Spleen (tissue), 11 donors: ENCODE data around the gene PNMA1. TPM values are rescaled to one million over a fixed set of nuclear protein-coding genes. Genes with fewer than 3 reads are reported as not detected.
A peak's percentile ranks its signal among the peaks of the same experiment; 100 is the strongest.

Source experiments
- DNase-seq: peaks from one replicate; pipeline ENCODE4 v3.0.0-alpha.2; 2020
- H3K27ac ChIP-seq, 8 donors: fragments of 200-600 bp; sonication (generic) in 7 of 8; 1 replicate in 4 of 8; 2 replicates in 4 of 8; pipeline versions ENCODE4 v1.5.0 to v1.8.0; 2016 to 2021; ENCODE audit warnings: inconsistent platforms in 4 of 8, mild to moderate bottlenecking in 4 of 8, moderate library complexity in 1 of 8
- H3K27me3 ChIP-seq, 7 donors: fragments of 200-600 bp; sonication (generic) in 6 of 7; replicated peaks in 1 of 7; 1 replicate in 4 of 7; 2 replicates in 3 of 7; pipeline versions ENCODE4 v1.5.0 to v1.8.0; 2016 to 2021; ENCODE audit warnings: inconsistent platforms in 3 of 7, mild to moderate bottlenecking in 1 of 7
- H3K36me3 ChIP-seq, 6 donors: fragments of 200-600 bp; sonication (generic) in 5 of 6; 1 replicate in 4 of 6; 2 replicates in 2 of 6; pipeline versions ENCODE4 v1.5.0 to v1.8.0; 2016 to 2021; ENCODE audit warnings: inconsistent platforms in 2 of 6
- H3K4me1 ChIP-seq, 6 donors: fragments of 200-600 bp; sonication (generic) in 5 of 6; 1 replicate in 3 of 6; 2 replicates in 3 of 6; pipeline versions ENCODE4 v1.5.0 to v1.8.0; 2016 to 2021; ENCODE audit warnings: inconsistent platforms in 3 of 6
- H3K4me3 ChIP-seq, 8 donors: fragments of 200-600 bp; sonication (generic) in 7 of 8; 1 replicate in 4 of 8; 2 replicates in 4 of 8; pipeline versions ENCODE4 v1.5.0 to v1.8.0; 2016 to 2021; ENCODE audit warnings: inconsistent platforms in 4 of 8, mild to moderate bottlenecking in 4 of 8, moderate library complexity in 2 of 8
- H3K9me3 ChIP-seq, 8 donors: fragments of 200-600 bp; sonication (generic) in 7 of 8; 1 replicate in 4 of 8; 2 replicates in 4 of 8; pipeline versions ENCODE4 v1.5.0 to v1.8.0; 2016 to 2021; ENCODE audit warnings: inconsistent platforms in 4 of 8
- POLR2A ChIP-seq, 3 donors: fragments of 450-650 bp; IDR thresholded peaks; one replicate each; pipeline ENCODE4 v1.5.1; 2017; ENCODE audit warnings: antibody characterized with exemption in 3 of 3, mild to moderate bottlenecking in 1 of 3
- POLR2AphosphoS5 ChIP-seq, 3 donors: sonication (generic); formaldehyde crosslinking; IDR thresholded peaks; one replicate each; pipeline ENCODE4 v1.5.1; 2017; ENCODE audit warnings: antibody characterized with exemption in 3 of 3
- WGBS, 5 donors: extraction: QIAGEN DNeasy Blood & Tissue Kit in 3 of 5; methylation state at CpG; one replicate each; pipeline versions ENCODE4 v1.1.5 to v1.1.7; 2013 to 2018; 5-methylcytosine and 5-hydroxymethylcytosine counted together
- intact Hi-C: fragments of 100-400 bp; cut with DNase I; formaldehyde crosslinking; loops from one replicate; pipeline ENCODE4 v1.15.0; 2023; ENCODE audit warnings: low total_unique reads
- polyA plus RNA-seq, 3 donors: library from polyadenylated mRNA; stranded (reverse); fragments of 200-250 nt; gene quantifications; one replicate each; pipeline ENCODE4 v1.2.1, GENCODE V29; 2013
- total RNA-seq, 7 donors: library from RNA; depleted of rRNA in 3 of 7; stranded (reverse); fragments of >200 nt in 3 of 7; fragmentation: NEBNext Ultra II Directional in 4 of 7; extraction: Animal tissue kit (Norgen Biotek cat#: 25700) in 4 of 7; gene quantifications; one replicate each; pipeline versions ENCODE4 v1.1.0 to v1.2.1, GENCODE V29; 2016 to 2021
- TF ChIP-seq, protein P1 (sequence below), 11 experiments: fragments of 200-600 bp in 7 of 11; fragments of 450-650 bp in 4 of 11; sonication (generic) in 4 of 11; IDR thresholded peaks in 8 of 11; conservative IDR thresholded peaks in 3 of 11; 1 replicate in 7 of 11; 2 replicates in 4 of 11; pipeline versions ENCODE4 v1.4.0 to v1.8.0; 2016 to 2021; ENCODE audit warnings: antibody characterized with exemption in 11 of 11, inconsistent platforms in 4 of 11, mild to moderate bottlenecking in 1 of 11
- donor health status: healthy with polysubstance abuse.
- donor health status: DM: no; HTN: no; CAD: no; lungs with moderate emphysema.
- donor health status: DM: no; HTN: no; CAD: no.
- donor health status: Bipolar disorder and iron deficiency.
- donor health status: healthy.
- donor health status: DM: no; HTN: no; CAD: no.
- donor health status: DM: yes; HTN: yes; CAD: no.

PNMA1 gene
- total and polyA plus RNA-seq, 10 donors = 13.1 to 31.8 (median 22.2) TPM

DNA sequence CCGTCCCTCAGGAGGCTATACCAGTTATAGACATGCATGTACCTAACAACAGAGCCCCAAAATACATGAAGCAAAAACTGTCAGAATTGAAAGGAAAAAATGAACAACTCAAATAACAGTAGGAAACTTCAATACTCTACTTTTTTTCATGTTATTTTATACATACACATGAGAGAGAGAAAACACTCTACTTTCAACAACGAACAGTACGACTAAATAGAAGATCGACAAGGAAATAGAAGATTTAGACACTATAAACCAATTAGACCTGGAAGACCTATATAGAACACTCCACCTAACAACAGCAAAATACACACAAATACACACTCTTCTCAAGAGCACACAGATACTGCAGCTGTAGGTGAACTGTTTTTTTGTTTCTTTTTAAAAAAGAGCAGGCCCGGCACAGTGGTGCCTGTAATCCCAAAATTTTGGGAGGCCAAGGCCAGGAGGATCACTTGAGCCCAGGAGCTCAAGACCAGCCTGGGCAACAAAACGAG lies 34.7 kb upstream of the PNMA1 start:
- WGBS, 5 donors = 62 to 80% (median 68%) methylated on average over 6 of the region's 6 CpGs
- Histone ChIP-seq H3K36me3 (peaks cover 0 to 5% (median 0%) of the 10 kb centered on the region in 6 donors), H3K27me3 (no peaks in the 10 kb centered on the region), H3K9me3 (no peaks in the 10 kb centered on the region), H3K27ac (peak overlapping the region in 7 of 8 donors; percentile 24 to 99 (median 97)), H3K4me3 (no peak overlapping the region), H3K4me1 (peaks cover 93 to 100% (median 100%) of the 10 kb centered on the region in 6 donors)
- TF ChIP-seq POLR2AphosphoS5 (IDR thresholded peaks at IDR 0.05) (no peak), POLR2A (IDR thresholded peaks at IDR 0.05) (no peak)
- TF ChIP-seq, protein P1, sequence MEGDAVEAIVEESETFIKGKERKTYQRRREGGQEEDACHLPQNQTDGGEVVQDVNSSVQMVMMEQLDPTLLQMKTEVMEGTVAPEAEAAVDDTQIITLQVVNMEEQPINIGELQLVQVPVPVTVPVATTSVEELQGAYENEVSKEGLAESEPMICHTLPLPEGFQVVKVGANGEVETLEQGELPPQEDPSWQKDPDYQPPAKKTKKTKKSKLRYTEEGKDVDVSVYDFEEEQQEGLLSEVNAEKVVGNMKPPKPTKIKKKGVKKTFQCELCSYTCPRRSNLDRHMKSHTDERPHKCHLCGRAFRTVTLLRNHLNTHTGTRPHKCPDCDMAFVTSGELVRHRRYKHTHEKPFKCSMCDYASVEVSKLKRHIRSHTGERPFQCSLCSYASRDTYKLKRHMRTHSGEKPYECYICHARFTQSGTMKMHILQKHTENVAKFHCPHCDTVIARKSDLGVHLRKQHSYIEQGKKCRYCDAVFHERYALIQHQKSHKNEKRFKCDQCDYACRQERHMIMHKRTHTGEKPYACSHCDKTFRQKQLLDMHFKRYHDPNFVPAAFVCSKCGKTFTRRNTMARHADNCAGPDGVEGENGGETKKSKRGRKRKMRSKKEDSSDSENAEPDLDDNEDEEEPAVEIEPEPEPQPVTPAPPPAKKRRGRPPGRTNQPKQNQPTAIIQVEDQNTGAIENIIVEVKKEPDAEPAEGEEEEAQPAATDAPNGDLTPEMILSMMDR (IDR thresholded peaks at IDR 0.05 in 8 of 11, conservative IDR thresholded peaks at IDR 0.05 in 3 of 11) = no peak
- no peak for DNase-seq
- intact Hi-C loops = no loop called here

- H3K36me3 ChIP-seq = peaks cover 0 to 5% (median 0%) of the 10 kb centered on the region in 6 donors
- no peaks in the 10 kb centered on the region for H3K9me3 ChIP-seq
- no peak overlapping the region for H3K4me3 ChIP-seq
- WGBS, 5 donors = 53 to 71% (median 66%) methylated on average over 8 to 9 of the region's 9 CpGs
- peaks cover 95 to 100% (median 100%) of the 10 kb centered on the region in 6 donors for H3K4me1 ChIP-seq
- intact Hi-C loops = no loop called here
- TF ChIP-seq, protein P1 (IDR thresholded peaks at IDR 0.05 in 8 of 11, conservative IDR thresholded peaks at IDR 0.05 in 3 of 11) = no peak
- TF ChIP-seq POLR2AphosphoS5 (IDR thresholded peaks at IDR 0.05) (no peak), POLR2A (IDR thresholded peaks at IDR 0.05) (no peak)
- DNase-seq = peak; percentile 42
- peak overlapping the region in 6 of 8 donors; percentile 38 to 97 (median 86) for H3K27ac ChIP-seq
- H3K27me3 ChIP-seq = no peaks in the 10 kb centered on the region
These were observed 33.4 kb upstream of the PNMA1 start for GRCh38 chr14:73747379-73748211.

- intact Hi-C loops = no loop called here
- Histone ChIP-seq H3K27ac (peak overlapping the region; percentile 23 to 97 (median 84)), H3K36me3 (peaks cover 0 to 5% (median 0%) of the 10 kb centered on the region in 6 donors), H3K4me1 (peaks cover 95 to 100% (median 100%) of the 10 kb centered on the region in 6 donors), H3K4me3 (peak overlapping the region in 1 of 8 donors; percentile 18), H3K9me3 (no peaks in the 10 kb centered on the region), H3K27me3 (no peaks in the 10 kb centered on the region)
- TF ChIP-seq POLR2AphosphoS5 (IDR thresholded peaks at IDR 0.05) = peak in 2 of 3 donors; percentile 29 to 48
- TF ChIP-seq, protein P1 (IDR thresholded peaks at IDR 0.05 in 8 of 11, conservative IDR thresholded peaks at IDR 0.05 in 3 of 11) = no peak
- WGBS, 5 donors = 40 to 53% (median 46%) methylated on average over 6 of the region's 6 CpGs
- DNase-seq = peak; percentile 67
These were observed 32.6 kb upstream of the PNMA1 start for GRCh38 chr14:73746520-73747378.
